ENCODE data around the gene ZIC2. TPM values are rescaled to one million over a fixed set of nuclear protein-coding genes. Genes with fewer than 3 reads are reported as not detected.

The ZIC2 gene
- total and polyA plus RNA-seq, 2 of the 4 experiments (the other 2 are of a cell fraction): not detected

DNA sequence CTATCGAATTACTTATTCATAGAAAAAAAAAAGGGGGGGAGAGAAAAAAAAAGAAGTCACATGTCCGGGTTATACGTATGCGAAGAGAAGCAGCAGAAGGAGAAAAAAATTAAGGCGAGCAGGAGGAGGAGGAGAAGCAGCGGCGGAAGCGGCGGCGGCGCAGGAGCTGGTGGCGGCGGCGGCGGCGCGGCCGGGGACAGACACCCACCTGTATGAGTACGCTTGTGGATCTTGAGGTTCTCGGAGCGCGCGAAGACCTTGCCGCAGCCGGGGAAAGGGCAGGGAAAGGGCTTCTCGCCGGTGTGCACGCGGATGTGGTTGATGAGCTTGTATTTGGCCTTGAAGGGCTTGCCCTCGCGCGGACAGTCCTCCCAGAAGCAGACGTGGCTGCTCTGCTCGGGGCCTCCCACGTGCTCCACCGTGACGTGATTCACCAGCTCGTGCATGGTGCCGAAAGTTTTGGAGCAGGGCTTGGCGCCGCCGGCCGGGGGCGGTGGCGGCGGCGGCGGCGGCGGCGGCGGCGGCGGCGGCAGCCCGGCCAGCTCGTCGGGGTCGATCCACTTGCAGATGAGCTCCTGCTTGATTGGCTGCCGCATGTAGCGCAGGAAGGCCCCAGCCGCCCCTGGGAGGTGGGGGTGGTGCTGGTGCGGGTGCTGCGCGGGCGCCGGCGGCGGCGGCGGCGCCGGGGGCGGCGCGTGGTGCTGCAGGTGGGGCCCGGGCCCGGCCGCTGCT, 11.5 kb upstream of the ZIC2 start:
- peak overlapping the region; percentile 33; the same call in 1 of the 2 replicates for H3K4me2 ChIP-seq (ENCODE audit: low read depth, low read length)
- TF ChIP-seq, protein P1, sequence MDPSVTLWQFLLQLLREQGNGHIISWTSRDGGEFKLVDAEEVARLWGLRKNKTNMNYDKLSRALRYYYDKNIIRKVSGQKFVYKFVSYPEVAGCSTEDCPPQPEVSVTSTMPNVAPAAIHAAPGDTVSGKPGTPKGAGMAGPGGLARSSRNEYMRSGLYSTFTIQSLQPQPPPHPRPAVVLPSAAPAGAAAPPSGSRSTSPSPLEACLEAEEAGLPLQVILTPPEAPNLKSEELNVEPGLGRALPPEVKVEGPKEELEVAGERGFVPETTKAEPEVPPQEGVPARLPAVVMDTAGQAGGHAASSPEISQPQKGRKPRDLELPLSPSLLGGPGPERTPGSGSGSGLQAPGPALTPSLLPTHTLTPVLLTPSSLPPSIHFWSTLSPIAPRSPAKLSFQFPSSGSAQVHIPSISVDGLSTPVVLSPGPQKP (IDR thresholded peaks at IDR 0.05; ENCODE audit: borderline replicate concordance, low read depth, low read length): no peak
- TF ChIP-seq, protein P2, sequence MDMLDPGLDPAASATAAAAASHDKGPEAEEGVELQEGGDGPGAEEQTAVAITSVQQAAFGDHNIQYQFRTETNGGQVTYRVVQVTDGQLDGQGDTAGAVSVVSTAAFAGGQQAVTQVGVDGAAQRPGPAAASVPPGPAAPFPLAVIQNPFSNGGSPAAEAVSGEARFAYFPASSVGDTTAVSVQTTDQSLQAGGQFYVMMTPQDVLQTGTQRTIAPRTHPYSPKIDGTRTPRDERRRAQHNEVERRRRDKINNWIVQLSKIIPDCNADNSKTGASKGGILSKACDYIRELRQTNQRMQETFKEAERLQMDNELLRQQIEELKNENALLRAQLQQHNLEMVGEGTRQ (IDR thresholded peaks at IDR 0.05; ENCODE audit: low read depth, low read length): peak; percentile 25; the same call in 1 of the 2 replicates
- CTCF ChIA-PET: interaction anchor here (1.0 kb wide), 1 partner anchor 11 kb away, joined by 3 read pairs; the partner anchor contains the start of gene ZIC2
- no peak overlapping the region for H4K5ac ChIP-seq (ENCODE audit: low read depth, low read length)
- no peak overlapping the region for H3K18ac ChIP-seq (ENCODE audit: low read depth, low read length)
- BruUV-seq (replicated peaks): no TSS peak
- intact Hi-C loops (cut with micrococcal nuclease) (loop anchor here (10.0 kb wide), 1 partner anchor 545 kb away; no protein-coding TSS in a partner anchor), in situ Hi-C loops (cut with MboI; ENCODE audit: low sequenced_read_pairs) (no loop called here), dilution Hi-C loops (cut with HindIII; ENCODE audit: low sequenced_read_pairs, unreplicated experiment) (no loop called here)
- H2AK9ac ChIP-seq (replicated peaks; ENCODE audit: low read depth, low read length, poor library complexity): no peak overlapping the region
- H2BK120ac ChIP-seq (ENCODE audit: low read depth, low read length): no peak overlapping the region
- H3K9ac ChIP-seq (ENCODE audit: low read depth, low read length): no peak overlapping the region
- H3K9me3 ChIP-seq (ENCODE audit: control insufficient read depth, insufficient read depth, low read length): peaks cover 23% of the 10 kb centered on the region
- no peak overlapping the region for H4K8ac ChIP-seq (ENCODE audit: low read depth in 2 of 2, low read length in 2 of 2)
- no peak overlapping the region for H2BK5ac ChIP-seq (ENCODE audit: low read depth, low read length, poor library complexity, severe bottlenecking)
- no peaks in the 10 kb centered on the region for H3K9me1 ChIP-seq (ENCODE audit: insufficient read depth, low read length)
- no peak overlapping the region for H2BK20ac ChIP-seq (ENCODE audit: low read depth, low read length)
- DNase-seq (no peak), ATAC-seq (ENCODE audit: low read depth) (peak; percentile 23; the same call in 1 of the 2 replicates)
- no peak overlapping the region for H3K27ac ChIP-seq (ENCODE audit: insufficient read depth, low read length)
- no peaks in the 10 kb centered on the region; the same call in 1 of the 2 replicates for H4K20me1 ChIP-seq (ENCODE audit: insufficient read depth, low read length)
- H2AFZ ChIP-seq (replicated peaks; ENCODE audit: low read length, poor library complexity): peak overlapping the region; percentile 60
- H2BK15ac ChIP-seq (ENCODE audit: low read depth, low read length): no peak overlapping the region
- no peak overlapping the region for H4K91ac ChIP-seq (ENCODE audit: insufficient read depth, low read depth, low read length)
- peaks cover 94% of the 10 kb centered on the region for H3K27me3 ChIP-seq (ENCODE audit: control insufficient read depth, insufficient read depth, low read length)
- peaks cover 2% of the 10 kb centered on the region; the same call in 1 of the 2 replicates for H3K4me1 ChIP-seq (ENCODE audit: control insufficient read depth, insufficient read depth, low read length)
- H3K4me3 ChIP-seq (ENCODE audit: insufficient read depth, low read depth, low read length): no peak overlapping the region
- H3K36me3 ChIP-seq (ENCODE audit: control insufficient read depth, insufficient read depth, low read length): no peaks in the 10 kb centered on the region
- POLR2A ChIA-PET (ENCODE audit: unreplicated experiment): no interaction called here
- no peak overlapping the region for H3K56ac ChIP-seq (ENCODE audit: extremely low read depth, insufficient read depth, low read length)
- H3K79me1 ChIP-seq (ENCODE audit: low read depth in 1 of 2, low read length in 2 of 2): no peaks in the 10 kb centered on the region
- 10% methylated on average over 8 of the region's 79 CpGs; no CpG with 5 or more reads in 1 of the 2 experiments for WGBS, 2 experiments (ENCODE audit: extremely low coverage in 2 of 2, insufficient read length in 1 of 2)
- no peak overlapping the region for H3K4ac ChIP-seq (ENCODE audit: low read depth, low read length)
- no peak overlapping the region for H3K14ac ChIP-seq (replicated peaks; ENCODE audit: low read depth, low read length)
- H2AK5ac ChIP-seq (ENCODE audit: low read depth, low read length): no peak overlapping the region
- H3K23ac ChIP-seq (ENCODE audit: low read depth, low read length): no peak overlapping the region

All from IMR-90 (cell line).